Breast epithelium (tissue), 3 donors: ENCODE data around the gene GIGYF2.

Source experiments
- CTCF ChIP-seq, 3 donors: fragments of 450-650 bp; IDR thresholded peaks; one replicate each; pipeline ENCODE4 v1.5.1; 2016 to 2017; ENCODE audit warnings: antibody characterized with exemption in 3 of 3, mild to moderate bottlenecking in 3 of 3, moderate library complexity in 3 of 3
- POLR2A ChIP-seq: fragments of 450-650 bp; IDR thresholded peaks from one replicate; pipeline ENCODE4 v1.6.1; 2016; ENCODE audit warnings: antibody characterized with exemption, mild to moderate bottlenecking, moderate library complexity

- no peak for TF ChIP-seq POLR2A
- no peak for TF ChIP-seq CTCF (IDR thresholded peaks at IDR 0.05)
These were observed 162.3 kb downstream of the GIGYF2 start for GRCh38 chr2:232859385-232859916.
